ENCODE measurements around the gene SUMO3. TPM values are rescaled to one million over a fixed set of nuclear protein-coding genes. Genes with fewer than 3 reads are reported as not detected.

Gene SUMO3
- total RNA-seq, 6 experiments from 2014 or later: 33.4 to 41.2 (median 36.6) TPM

- H3K27ac ChIP-seq: no peak overlapping the region
- H3K9me3 ChIP-seq: no peaks in the 10 kb centered on the region
- no peaks in the 10 kb centered on the region for H3K27me3 ChIP-seq
- DNase-seq (no peak), ATAC-seq (no peak)
- TF ChIP-seq POLR2A (IDR thresholded peaks at IDR 0.05) (no peak), CTCF (IDR thresholded peaks at IDR 0.05) (no peak)
- H3K36me3 ChIP-seq: no peaks in the 10 kb centered on the region
- intact Hi-C loops (cut with DNase I): loop anchor here in 1 of 2 donors (10.0 kb wide), 1 partner anchor 268 kb away; no protein-coding TSS in a partner anchor
- no peak overlapping the region for H3K4me3 ChIP-seq
- WGBS (ENCODE audit: insufficient coverage, low coverage, low lambda C conversion rate, missing lambda C conversion rate): 85% methylated on average over 5 of the region's 5 CpGs
- H3K4me1 ChIP-seq: peaks cover 0 to 20% (median 10%) of the 10 kb centered on the region in 4 donors
Observed at GRCh38 chr21:44783020-44783696, 34.7 kb downstream of the SUMO3 start.

DNA sequence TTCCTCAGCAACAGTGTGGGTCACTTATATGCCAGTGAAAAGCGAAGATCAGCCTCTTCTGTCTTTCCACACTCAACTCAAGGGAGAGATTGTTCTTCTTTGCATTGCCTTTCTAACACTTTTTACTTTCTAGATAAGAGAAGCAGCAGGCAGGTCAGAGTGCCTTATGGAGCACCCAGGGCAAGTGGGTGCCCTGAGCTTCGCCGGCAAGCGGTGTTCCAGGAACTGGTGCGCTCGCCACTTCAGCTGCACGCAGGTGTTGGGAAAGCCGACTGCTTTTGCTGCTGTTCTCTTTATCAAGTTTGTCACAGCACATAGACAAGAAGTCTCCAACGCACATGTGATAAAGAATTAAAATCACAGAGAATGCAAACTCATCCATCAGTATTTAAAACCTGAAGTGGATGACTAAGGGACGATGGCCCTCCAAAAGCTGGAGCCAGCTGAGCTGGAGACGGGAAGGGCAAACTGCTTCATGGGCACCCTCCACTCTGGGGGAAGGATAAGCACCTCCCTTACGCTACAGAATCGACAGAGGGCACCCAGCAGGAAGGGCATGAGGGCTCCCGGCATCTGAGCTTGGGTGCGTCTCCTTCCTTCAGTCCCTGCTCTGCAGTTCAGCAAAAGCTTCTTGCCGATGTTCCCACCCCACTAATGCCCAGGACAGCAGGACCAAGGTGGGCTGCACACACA lies 36.9 kb downstream of the SUMO3 start:
- 93% methylated on average over 10 of the region's 16 CpGs for WGBS (ENCODE audit: insufficient coverage, low coverage, low lambda C conversion rate, missing lambda C conversion rate)

DNA sequence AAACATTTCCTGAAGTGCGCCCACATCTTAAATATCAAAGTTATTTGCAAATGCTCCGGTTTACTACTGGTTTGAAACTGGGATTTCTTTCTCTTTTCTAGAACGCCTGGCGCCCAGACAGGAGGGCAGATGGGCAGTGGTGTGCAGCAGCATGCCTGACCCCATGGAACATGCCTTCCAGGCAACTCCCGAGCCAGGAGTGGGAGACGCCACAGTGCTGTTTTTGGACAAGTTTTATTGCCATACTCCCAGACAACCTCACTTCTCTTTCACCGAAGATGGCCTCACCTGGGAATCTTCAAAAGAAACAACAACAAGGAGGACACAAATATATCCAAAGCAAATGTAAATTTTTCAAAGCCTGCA lies 37.7 kb downstream of the SUMO3 start:
- Histone ChIP-seq H3K4me1 (peaks cover 0 to 9% (median 4%) of the 10 kb centered on the region in 4 donors), H3K36me3 (peaks cover 0 to 17% (median 0%) of the 10 kb centered on the region in 4 donors), H3K27ac (no peak overlapping the region), H3K9me3 (no peaks in the 10 kb centered on the region), H3K4me3 (no peak overlapping the region), H3K27me3 (no peaks in the 10 kb centered on the region)
- WGBS (ENCODE audit: insufficient coverage, low coverage, low lambda C conversion rate, missing lambda C conversion rate): 71% methylated on average over 7 of the region's 7 CpGs
- TF ChIP-seq CTCF (IDR thresholded peaks at IDR 0.05): no peak
- no peak for TF ChIP-seq POLR2A (IDR thresholded peaks at IDR 0.05)
- intact Hi-C loops (cut with DNase I): loop anchor here in 1 of 2 donors (10.0 kb wide), 1 partner anchor 265 kb away; no protein-coding TSS in a partner anchor
- ATAC-seq (no peak), DNase-seq (no peak)

More for the DNA sequence above, 36.9 kb downstream of the SUMO3 start:
- Histone ChIP-seq H3K36me3 (peaks cover 0 to 9% (median 0%) of the 10 kb centered on the region in 4 donors), H3K27ac (no peak overlapping the region), H3K4me3 (no peak overlapping the region), H3K27me3 (no peaks in the 10 kb centered on the region), H3K4me1 (peaks cover 0 to 14% (median 6%) of the 10 kb centered on the region in 4 donors), H3K9me3 (no peaks in the 10 kb centered on the region)
- DNase-seq (no peak), ATAC-seq (no peak)
- intact Hi-C loops (cut with DNase I): loop anchor here in 1 of 2 donors (10.0 kb wide), 1 partner anchor 266 kb away; no protein-coding TSS in a partner anchor
- TF ChIP-seq CTCF (IDR thresholded peaks at IDR 0.05) (no peak), POLR2A (IDR thresholded peaks at IDR 0.05) (no peak)

DNA sequence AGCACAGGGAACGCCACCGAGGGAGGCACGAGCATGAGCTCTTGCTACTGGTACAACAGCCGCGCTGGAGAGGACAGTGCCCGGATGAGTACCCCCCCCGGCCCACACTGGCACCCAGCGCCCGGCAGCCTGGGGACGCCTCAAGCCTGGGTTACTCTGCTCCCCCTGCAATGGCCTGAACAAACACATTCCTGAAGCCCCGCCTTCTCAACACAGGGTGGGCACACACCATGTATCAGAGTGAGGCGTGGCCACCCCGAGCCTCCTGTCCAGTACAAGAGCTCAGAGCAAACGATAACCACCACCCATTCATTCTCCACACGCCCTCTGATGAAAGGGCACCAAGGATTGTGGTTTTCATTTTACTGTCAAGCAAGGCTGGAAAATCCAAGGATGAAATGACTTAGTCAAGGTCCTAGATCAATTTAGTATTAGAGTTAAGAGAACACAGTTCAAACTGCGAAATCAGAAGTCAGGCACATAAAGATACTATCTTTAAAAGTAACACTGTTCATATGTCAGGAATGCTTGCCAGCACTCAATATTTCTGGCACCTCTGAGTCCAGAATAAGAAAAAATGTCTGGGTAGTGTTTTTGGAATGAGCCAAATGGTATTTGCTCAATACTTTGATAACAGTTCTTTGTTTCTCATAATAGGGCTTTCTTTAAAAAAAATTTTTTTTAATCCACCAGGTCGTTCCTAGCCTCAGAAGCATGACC lies 38.3 kb downstream of the SUMO3 start:
- H3K27me3 ChIP-seq: no peaks in the 10 kb centered on the region
- DNase-seq: no peak
- H3K27ac ChIP-seq: no peak overlapping the region
- H3K4me1 ChIP-seq: peaks cover 0 to 9% (median 4%) of the 10 kb centered on the region in 4 donors
- H3K36me3 ChIP-seq: peaks cover 0 to 22% (median 4%) of the 10 kb centered on the region in 4 donors
- TF ChIP-seq POLR2A (IDR thresholded peaks at IDR 0.05) (no peak), CTCF (IDR thresholded peaks at IDR 0.05) (no peak)
- intact Hi-C loops (cut with DNase I): loop anchor here in 1 of 2 donors (10.0 kb wide), 1 partner anchor 265 kb away; no protein-coding TSS in a partner anchor
- no peak overlapping the region for H3K4me3 ChIP-seq
- H3K9me3 ChIP-seq: no peaks in the 10 kb centered on the region
- WGBS (ENCODE audit: insufficient coverage, low coverage, low lambda C conversion rate, missing lambda C conversion rate): 71% methylated on average over 6 of the region's 17 CpGs
- ATAC-seq: peak in 1 of 4 donors; percentile 40
